ENCODE measurements around the gene LBR. TPM values are rescaled to one million over a fixed set of nuclear protein-coding genes. Genes with fewer than 3 reads are reported as not detected.
"Not testable (repeated sequence)": the region's sequence is repeated elsewhere in the genome, so short reads cannot be mapped to it uniquely, and the experiment has no call there.

The LBR gene
- total and polyA plus RNA-seq, 2 experiments from 2014 or later = 22.0 to 27.0 TPM

GRCh38 chr1:225474439-225474985 is 46.7 kb upstream of the LBR start:
- TF ChIP-seq, protein P1, sequence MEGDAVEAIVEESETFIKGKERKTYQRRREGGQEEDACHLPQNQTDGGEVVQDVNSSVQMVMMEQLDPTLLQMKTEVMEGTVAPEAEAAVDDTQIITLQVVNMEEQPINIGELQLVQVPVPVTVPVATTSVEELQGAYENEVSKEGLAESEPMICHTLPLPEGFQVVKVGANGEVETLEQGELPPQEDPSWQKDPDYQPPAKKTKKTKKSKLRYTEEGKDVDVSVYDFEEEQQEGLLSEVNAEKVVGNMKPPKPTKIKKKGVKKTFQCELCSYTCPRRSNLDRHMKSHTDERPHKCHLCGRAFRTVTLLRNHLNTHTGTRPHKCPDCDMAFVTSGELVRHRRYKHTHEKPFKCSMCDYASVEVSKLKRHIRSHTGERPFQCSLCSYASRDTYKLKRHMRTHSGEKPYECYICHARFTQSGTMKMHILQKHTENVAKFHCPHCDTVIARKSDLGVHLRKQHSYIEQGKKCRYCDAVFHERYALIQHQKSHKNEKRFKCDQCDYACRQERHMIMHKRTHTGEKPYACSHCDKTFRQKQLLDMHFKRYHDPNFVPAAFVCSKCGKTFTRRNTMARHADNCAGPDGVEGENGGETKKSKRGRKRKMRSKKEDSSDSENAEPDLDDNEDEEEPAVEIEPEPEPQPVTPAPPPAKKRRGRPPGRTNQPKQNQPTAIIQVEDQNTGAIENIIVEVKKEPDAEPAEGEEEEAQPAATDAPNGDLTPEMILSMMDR (IDR thresholded peaks at IDR 0.05; ENCODE audit: low read depth, low read length) = no peak
- no peaks in the 10 kb centered on the region for H3K9me3 ChIP-seq (ENCODE audit: low read depth)
- H3K4me3 ChIP-seq = no peak overlapping the region
- H3K36me3 ChIP-seq = no peaks in the 10 kb centered on the region
- DNase-seq (ENCODE audit: low read depth in 1 of 2, low spot score in 1 of 2) = no peak
- H3K4me1 ChIP-seq (ENCODE audit: low read depth) = no peaks in the 10 kb centered on the region
- no peak overlapping the region for H3K27ac ChIP-seq
- H3K27me3 ChIP-seq = no peaks in the 10 kb centered on the region

DNA sequence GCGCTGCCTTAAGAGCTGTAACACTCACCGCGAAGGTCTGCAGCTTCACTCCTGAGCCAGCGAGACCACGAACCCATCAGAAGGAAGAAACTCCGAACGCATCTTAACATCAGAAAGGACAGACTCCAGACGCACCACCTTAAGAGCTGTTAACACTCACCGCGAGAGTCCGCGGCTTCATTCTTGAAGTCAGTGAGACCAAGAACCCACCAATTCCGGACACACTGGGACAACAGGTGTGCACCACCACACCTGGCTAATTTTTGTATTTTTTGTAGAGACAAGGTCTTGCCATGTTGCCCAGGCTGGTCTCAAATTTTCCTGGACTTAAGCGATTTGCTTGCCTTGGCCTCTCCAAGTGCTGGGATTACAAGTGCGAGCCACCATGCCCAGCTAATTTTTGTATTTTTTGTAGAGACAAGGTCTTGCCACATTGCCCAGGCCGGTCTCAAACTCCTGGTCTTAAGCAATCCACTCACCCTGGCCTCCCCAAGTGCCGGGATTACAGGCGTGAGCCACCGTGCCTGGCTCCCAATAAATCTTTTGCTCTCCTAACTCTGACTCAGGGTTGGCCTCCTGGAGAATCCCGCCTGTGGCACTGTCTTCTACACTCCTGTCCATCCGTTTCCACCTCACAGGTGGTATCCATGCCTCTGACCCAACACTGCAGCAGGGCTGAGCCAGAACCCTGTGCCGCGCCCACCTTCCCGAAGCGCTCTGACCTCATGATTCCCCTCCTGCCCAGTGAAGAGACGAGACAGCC is 46.0 kb upstream of the LBR start:
- H3K9me3 ChIP-seq (ENCODE audit: low read depth); DNase-seq (ENCODE audit: low read depth in 1 of 2, low spot score in 1 of 2); H3K27ac ChIP-seq; H3K27me3 ChIP-seq; H3K4me1 ChIP-seq (ENCODE audit: low read depth); H3K4me3 ChIP-seq; H3K36me3 ChIP-seq: not testable (repeated sequence)

GRCh38 chr1:225473266-225473665 is 45.4 kb upstream of the LBR start:
- H3K36me3 ChIP-seq; H3K9me3 ChIP-seq (ENCODE audit: low read depth); H3K27me3 ChIP-seq; H3K4me1 ChIP-seq (ENCODE audit: low read depth); DNase-seq (ENCODE audit: low read depth in 1 of 2, low spot score in 1 of 2); H3K27ac ChIP-seq; H3K4me3 ChIP-seq: not testable (repeated sequence)

GRCh38 chr1:225471453-225472301 is 43.8 kb upstream of the LBR start:
- H3K9me3 ChIP-seq (ENCODE audit: low read depth) = no peaks in the 10 kb centered on the region
- H3K36me3 ChIP-seq = no peaks in the 10 kb centered on the region
- TF ChIP-seq, protein P1 (IDR thresholded peaks at IDR 0.05; ENCODE audit: low read depth, low read length) = no peak
- no peak overlapping the region for H3K27ac ChIP-seq
- H3K4me3 ChIP-seq = no peak overlapping the region
- no peak for DNase-seq (ENCODE audit: low read depth in 1 of 2, low spot score in 1 of 2)
- H3K27me3 ChIP-seq = no peaks in the 10 kb centered on the region
- H3K4me1 ChIP-seq (ENCODE audit: low read depth) = peaks cover 6% of the 10 kb centered on the region

DNA sequence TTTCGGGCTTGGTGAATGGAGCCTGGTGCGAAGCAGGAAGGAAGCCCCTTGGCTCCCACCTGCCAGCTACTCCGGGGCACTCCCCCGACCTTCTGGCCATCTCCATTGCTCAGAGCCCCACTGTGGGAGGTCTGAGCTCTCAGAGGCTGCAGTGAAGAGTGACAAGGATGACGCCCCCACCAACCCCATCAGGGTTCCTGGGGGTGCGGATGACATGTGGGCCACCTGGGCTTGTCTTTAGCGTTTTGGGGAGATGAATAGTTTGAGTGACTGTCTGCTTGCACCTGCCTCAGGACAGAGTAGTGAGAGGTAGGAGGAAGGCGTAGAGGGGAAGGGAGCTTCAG is 43.2 kb upstream of the LBR start:
- Histone ChIP-seq H3K4me3 (no peak overlapping the region), H3K27me3 (no peaks in the 10 kb centered on the region), H3K4me1 (ENCODE audit: low read depth) (peaks cover 6% of the 10 kb centered on the region), H3K27ac (no peak overlapping the region), H3K9me3 (ENCODE audit: low read depth) (no peaks in the 10 kb centered on the region), H3K36me3 (no peaks in the 10 kb centered on the region)
- no peak for DNase-seq (ENCODE audit: low read depth in 1 of 2, low spot score in 1 of 2)
- TF ChIP-seq, protein P1 (IDR thresholded peaks at IDR 0.05; ENCODE audit: low read depth, low read length) = no peak

DNA sequence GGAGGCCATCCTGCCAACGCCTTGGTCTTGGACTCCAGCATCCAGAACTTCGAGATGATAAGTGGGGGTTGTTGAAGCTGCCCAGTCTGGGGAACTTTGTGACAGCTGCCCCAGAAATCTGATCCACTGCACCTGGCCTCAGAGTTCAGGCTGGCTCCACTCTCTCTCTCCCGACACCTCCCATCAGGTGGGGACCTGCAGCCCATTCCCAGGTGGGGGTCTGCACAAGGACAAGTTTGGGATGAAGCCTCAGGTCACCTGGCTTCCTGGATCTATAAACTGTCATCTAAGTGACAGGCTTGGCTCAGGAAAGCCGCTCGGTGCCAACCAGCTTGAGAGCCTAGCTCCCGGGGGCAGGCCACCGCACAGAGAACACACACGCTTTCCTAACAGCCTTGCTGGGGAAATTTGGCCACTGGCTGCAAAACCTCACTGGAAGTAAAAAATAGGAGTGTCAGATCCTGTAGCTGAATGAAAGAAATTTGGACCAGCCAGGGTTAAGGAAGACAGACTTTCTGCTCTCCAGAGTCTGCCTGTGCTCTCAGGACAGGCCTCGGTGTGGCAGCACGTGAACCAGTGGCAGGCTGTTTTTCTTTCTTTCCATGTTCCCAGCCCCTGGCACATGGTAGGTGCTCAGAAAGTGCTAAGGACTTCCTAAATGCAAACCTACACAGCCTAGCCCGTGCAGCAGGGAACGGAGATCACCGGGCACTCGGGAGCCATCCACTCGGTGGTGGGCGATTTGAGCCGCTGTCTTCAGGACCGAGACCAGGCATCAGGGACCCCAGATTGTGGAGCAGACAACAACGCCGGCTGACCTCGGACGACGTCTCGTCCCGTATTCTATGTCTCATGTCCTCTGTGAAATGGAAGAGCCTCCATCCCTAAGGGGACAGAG is 42.6 kb upstream of the LBR start:
- no peak for DNase-seq (ENCODE audit: low read depth in 1 of 2, low spot score in 1 of 2)
- TF ChIP-seq, protein P1 (IDR thresholded peaks at IDR 0.05; ENCODE audit: low read depth, low read length) = no peak
- H3K27ac ChIP-seq = no peak overlapping the region
- H3K9me3 ChIP-seq (ENCODE audit: low read depth) = no peaks in the 10 kb centered on the region
- no peak overlapping the region for H3K4me3 ChIP-seq
- no peaks in the 10 kb centered on the region for H3K27me3 ChIP-seq
- H3K36me3 ChIP-seq = no peaks in the 10 kb centered on the region
- H3K4me1 ChIP-seq (ENCODE audit: low read depth) = peaks cover 6% of the 10 kb centered on the region

Measured in cardiac muscle cell (in vitro differentiated cells and primary cell).